Measurements from ENCODE around the gene ADGRF1. TPM values are rescaled to one million over a fixed set of nuclear protein-coding genes. Genes with fewer than 3 reads are reported as not detected.

Gene ADGRF1
- total RNA-seq, 1 experiment from 2014 or later, result not detected

- Histone ChIP-seq H3K4me3 (no peak overlapping the region), H3K27ac (no peak overlapping the region), H3K27me3 (replicated peaks) (no peaks in the 10 kb centered on the region), H3K36me3 (no peaks in the 10 kb centered on the region), H3K4me1 (replicated peaks) (no peaks in the 10 kb centered on the region), H3K9me3 (replicated peaks) (no peaks in the 10 kb centered on the region)
- DNase-seq (ENCODE audit: low read depth in 1 of 2, low spot score in 2 of 2), result no peak
Measured at GRCh38 chr6:46969206-46969605, 72.9 kb downstream of the ADGRF1 start.

GRCh38 chr6:46967826-46968349 lies 74.2 kb downstream of the ADGRF1 start:
- Histone ChIP-seq H3K27ac (no peak overlapping the region), H3K9me3 (replicated peaks) (no peaks in the 10 kb centered on the region), H3K4me1 (replicated peaks) (no peaks in the 10 kb centered on the region), H3K4me3 (no peak overlapping the region), H3K36me3 (no peaks in the 10 kb centered on the region), H3K27me3 (replicated peaks) (no peaks in the 10 kb centered on the region)
- no peak for DNase-seq (ENCODE audit: low read depth in 1 of 2, low spot score in 2 of 2)

GRCh38 chr6:46964716-46965519 lies 77.2 kb downstream of the ADGRF1 start:
- no peak overlapping the region for H3K27ac ChIP-seq
- H3K36me3 ChIP-seq, result no peaks in the 10 kb centered on the region
- DNase-seq (ENCODE audit: low read depth in 1 of 2, low spot score in 2 of 2), result no peak
- no peaks in the 10 kb centered on the region for H3K27me3 ChIP-seq (replicated peaks)
- H3K4me3 ChIP-seq, result no peak overlapping the region
- H3K4me1 ChIP-seq (replicated peaks), result no peaks in the 10 kb centered on the region
- H3K9me3 ChIP-seq (replicated peaks), result no peaks in the 10 kb centered on the region; the same call in 1 of the 2 replicates

- H3K9me3 ChIP-seq (replicated peaks), result no peaks in the 10 kb centered on the region; the same call in 1 of the 2 replicates
- H3K27ac ChIP-seq, result no peak overlapping the region
- no peaks in the 10 kb centered on the region for H3K36me3 ChIP-seq
- H3K27me3 ChIP-seq (replicated peaks), result no peaks in the 10 kb centered on the region; the same call in 1 of the 2 replicates
- no peak overlapping the region for H3K4me3 ChIP-seq
- no peak for DNase-seq (ENCODE audit: low read depth in 1 of 2, low spot score in 2 of 2)
- no peaks in the 10 kb centered on the region for H3K4me1 ChIP-seq (replicated peaks)
Measured at GRCh38 chr6:46963626-46964025, 78.5 kb downstream of the ADGRF1 start.

- Histone ChIP-seq H3K9me3 (replicated peaks) (no peaks in the 10 kb centered on the region; the same call in 1 of the 2 replicates), H3K4me3 (no peak overlapping the region), H3K36me3 (no peaks in the 10 kb centered on the region), H3K27me3 (replicated peaks) (no peaks in the 10 kb centered on the region; the same call in 1 of the 2 replicates), H3K4me1 (replicated peaks) (no peaks in the 10 kb centered on the region), H3K27ac (no peak overlapping the region)
- no peak for DNase-seq (ENCODE audit: low read depth in 1 of 2, low spot score in 2 of 2)
Measured at GRCh38 chr6:46963039-46963438, 79.1 kb downstream of the ADGRF1 start.

- Histone ChIP-seq H3K9me3 (replicated peaks) (no peaks in the 10 kb centered on the region; the same call in 1 of the 2 replicates), H3K27ac (no peak overlapping the region), H3K27me3 (replicated peaks) (no peaks in the 10 kb centered on the region; the same call in 1 of the 2 replicates), H3K4me1 (replicated peaks) (no peaks in the 10 kb centered on the region), H3K4me3 (no peak overlapping the region), H3K36me3 (no peaks in the 10 kb centered on the region)
- no peak for DNase-seq (ENCODE audit: low read depth in 1 of 2, low spot score in 2 of 2)
Measured at GRCh38 chr6:46961711-46962110, 80.4 kb downstream of the ADGRF1 start.

GRCh38 chr6:46961232-46961631 lies 80.9 kb downstream of the ADGRF1 start:
- no peak overlapping the region for H3K27ac ChIP-seq
- no peaks in the 10 kb centered on the region for H3K4me1 ChIP-seq (replicated peaks)
- H3K27me3 ChIP-seq (replicated peaks), result no peaks in the 10 kb centered on the region; the same call in 1 of the 2 replicates
- no peak overlapping the region for H3K4me3 ChIP-seq
- DNase-seq (ENCODE audit: low read depth in 1 of 2, low spot score in 2 of 2), result no peak
- no peaks in the 10 kb centered on the region; the same call in 1 of the 2 replicates for H3K9me3 ChIP-seq (replicated peaks)
- no peaks in the 10 kb centered on the region for H3K36me3 ChIP-seq

- Histone ChIP-seq H3K36me3 (no peaks in the 10 kb centered on the region), H3K4me3 (no peak overlapping the region), H3K4me1 (replicated peaks) (no peaks in the 10 kb centered on the region), H3K27ac (no peak overlapping the region), H3K9me3 (replicated peaks) (no peaks in the 10 kb centered on the region; the same call in 1 of the 2 replicates), H3K27me3 (replicated peaks) (no peaks in the 10 kb centered on the region; the same call in 1 of the 2 replicates)
- no peak for DNase-seq (ENCODE audit: low read depth in 1 of 2, low spot score in 2 of 2)
Measured at GRCh38 chr6:46959419-46959818, 82.7 kb downstream of the ADGRF1 start.

- no peak overlapping the region for H3K4me3 ChIP-seq
- H3K27me3 ChIP-seq (replicated peaks), result no peaks in the 10 kb centered on the region; the same call in 1 of the 2 replicates
- no peaks in the 10 kb centered on the region for H3K36me3 ChIP-seq
- no peaks in the 10 kb centered on the region for H3K9me3 ChIP-seq (replicated peaks)
- no peak for DNase-seq (ENCODE audit: low read depth in 1 of 2, low spot score in 2 of 2)
- no peak overlapping the region for H3K27ac ChIP-seq
- no peaks in the 10 kb centered on the region for H3K4me1 ChIP-seq (replicated peaks)
Measured at GRCh38 chr6:46956409-46956808, 85.7 kb downstream of the ADGRF1 start.

- Histone ChIP-seq H3K27ac (no peak overlapping the region), H3K9me3 (replicated peaks) (no peaks in the 10 kb centered on the region), H3K4me1 (replicated peaks) (no peaks in the 10 kb centered on the region), H3K4me3 (no peak overlapping the region), H3K27me3 (replicated peaks) (no peaks in the 10 kb centered on the region; the same call in 1 of the 2 replicates), H3K36me3 (no peaks in the 10 kb centered on the region)
- no peak for DNase-seq (ENCODE audit: low read depth in 1 of 2, low spot score in 2 of 2)
Measured at GRCh38 chr6:46954837-46955451, 87.2 kb downstream of the ADGRF1 start.

GRCh38 chr6:46953921-46954320 lies 88.2 kb downstream of the ADGRF1 start:
- no peak for DNase-seq (ENCODE audit: low read depth in 1 of 2, low spot score in 2 of 2)
- no peak overlapping the region for H3K4me3 ChIP-seq
- H3K27ac ChIP-seq, result no peak overlapping the region
- no peaks in the 10 kb centered on the region for H3K36me3 ChIP-seq
- H3K9me3 ChIP-seq (replicated peaks), result no peaks in the 10 kb centered on the region
- peaks cover 10% of the 10 kb centered on the region for H3K4me1 ChIP-seq (replicated peaks)
- H3K27me3 ChIP-seq (replicated peaks), result no peaks in the 10 kb centered on the region; the same call in 1 of the 2 replicates

- Histone ChIP-seq H3K9me3 (replicated peaks) (no peaks in the 10 kb centered on the region), H3K27me3 (replicated peaks) (no peaks in the 10 kb centered on the region), H3K27ac (no peak overlapping the region), H3K36me3 (no peaks in the 10 kb centered on the region), H3K4me3 (no peak overlapping the region), H3K4me1 (replicated peaks) (peaks cover 11% of the 10 kb centered on the region)
- no peak for DNase-seq (ENCODE audit: low read depth in 1 of 2, low spot score in 2 of 2)
Measured at GRCh38 chr6:46949632-46950280, 92.4 kb downstream of the ADGRF1 start.

GRCh38 chr6:46948699-46949098 lies 93.4 kb downstream of the ADGRF1 start:
- no peaks in the 10 kb centered on the region for H3K36me3 ChIP-seq
- H3K27ac ChIP-seq, result no peak overlapping the region
- DNase-seq (ENCODE audit: low read depth in 1 of 2, low spot score in 2 of 2), result peak in 1 of 2 experiments; percentile 10
- H3K27me3 ChIP-seq (replicated peaks), result no peaks in the 10 kb centered on the region
- no peak overlapping the region for H3K4me3 ChIP-seq
- peaks cover 11% of the 10 kb centered on the region for H3K4me1 ChIP-seq (replicated peaks)
- no peaks in the 10 kb centered on the region for H3K9me3 ChIP-seq (replicated peaks)

Data from SJSA1 (cell line).